ENCODE data around the gene FAT2. TPM values are rescaled to one million over a fixed set of nuclear protein-coding genes. Genes with fewer than 3 reads are reported as not detected.

The FAT2 gene
- 3.3 TPM for total RNA-seq

- DNase-seq (ENCODE audit: low spot score in 2 of 2) (no peak), FAIRE-seq (no peak)
These were observed at the start of gene FAT2 for GRCh38 chr5:151591144-151591819. FAT2 (minus strand) TSS chr5:151591331; CDS start chr5:151568931, 22,400 bp downstream.

- no peak for DNase-seq (ENCODE audit: low spot score in 2 of 2)
- no peak for FAIRE-seq
These were observed 47.5 kb upstream of the FAT2 start for GRCh38 chr5:151638619-151639018.

GRCh38 chr5:151637676-151638075 lies 46.5 kb upstream of the FAT2 start:
- DNase-seq (ENCODE audit: low spot score in 2 of 2) (no peak), FAIRE-seq (no peak)

- FAIRE-seq, result no peak
- DNase-seq (ENCODE audit: low spot score in 2 of 2), result no peak
These were observed 42.8 kb upstream of the FAT2 start for GRCh38 chr5:151633892-151634291.

GRCh38 chr5:151632941-151633340 lies 41.8 kb upstream of the FAT2 start:
- FAIRE-seq (no peak), DNase-seq (ENCODE audit: low spot score in 2 of 2) (no peak)

- FAIRE-seq (no peak), DNase-seq (ENCODE audit: low spot score in 2 of 2) (no peak)
These were observed 41.4 kb upstream of the FAT2 start for GRCh38 chr5:151632524-151632923.

- DNase-seq (ENCODE audit: low spot score in 2 of 2) (no peak), FAIRE-seq (no peak)
These were observed 40.8 kb upstream of the FAT2 start for GRCh38 chr5:151631941-151632340.

- no peak for FAIRE-seq
- DNase-seq (ENCODE audit: low spot score in 2 of 2), result no peak
These were observed 39.0 kb upstream of the FAT2 start for GRCh38 chr5:151630088-151630487.

GRCh38 chr5:151628112-151628823 lies 37.1 kb upstream of the FAT2 start:
- FAIRE-seq (no peak), DNase-seq (ENCODE audit: low spot score in 2 of 2) (no peak)

GRCh38 chr5:151627650-151628049 lies 36.5 kb upstream of the FAT2 start:
- DNase-seq (ENCODE audit: low spot score in 2 of 2) (no peak), FAIRE-seq (no peak)

- FAIRE-seq, result no peak
- DNase-seq (ENCODE audit: low spot score in 2 of 2), result no peak
These were observed 34.2 kb upstream of the FAT2 start for GRCh38 chr5:151625285-151625684.

GRCh38 chr5:151624476-151624875 lies 33.3 kb upstream of the FAT2 start:
- DNase-seq (ENCODE audit: low spot score in 2 of 2) (no peak), FAIRE-seq (no peak)

- FAIRE-seq, result no peak
- no peak for DNase-seq (ENCODE audit: low spot score in 2 of 2)
These were observed 31.4 kb upstream of the FAT2 start for GRCh38 chr5:151622367-151623088.

- no peak for FAIRE-seq
- no peak for DNase-seq (ENCODE audit: low spot score in 2 of 2)
These were observed 29.3 kb upstream of the FAT2 start for GRCh38 chr5:151620461-151620840.

- DNase-seq (ENCODE audit: low spot score in 2 of 2) (no peak), FAIRE-seq (no peak)
These were observed 28.8 kb upstream of the FAT2 start for GRCh38 chr5:151619812-151620460.

- DNase-seq (ENCODE audit: low spot score in 2 of 2), result no peak
- no peak for FAIRE-seq
These were observed 27.8 kb upstream of the FAT2 start for GRCh38 chr5:151618907-151619306.

GRCh38 chr5:151617841-151618710 lies 26.9 kb upstream of the FAT2 start:
- DNase-seq (ENCODE audit: low spot score in 2 of 2) (no peak), FAIRE-seq (no peak)

- no peak for FAIRE-seq
These were observed 26.3 kb upstream of the FAT2 start for GRCh38 chr5:151617383-151617840.

GRCh38 chr5:151615431-151615830 lies 24.3 kb upstream of the FAT2 start:
- DNase-seq (ENCODE audit: low spot score in 2 of 2) (no peak), FAIRE-seq (no peak)

More at GRCh38 chr5:151617383-151617840, 26.3 kb upstream of the FAT2 start:
- no peak for DNase-seq (ENCODE audit: low spot score in 2 of 2)

- no peak for DNase-seq (ENCODE audit: low spot score in 2 of 2)
- no peak for FAIRE-seq
These were observed 23.4 kb upstream of the FAT2 start for GRCh38 chr5:151614565-151614964.
